Liver (tissue), 9 donors: ENCODE results near the gene QKI. TPM values are rescaled to one million over a fixed set of nuclear protein-coding genes. Genes with fewer than 3 reads are reported as not detected.
"Not testable (repeated sequence)": the region's sequence is repeated elsewhere in the genome, so short reads cannot be mapped to it uniquely, and the experiment has no call there.

ENCODE experiments used
- DNase-seq: peaks from one replicate; pipeline ENCODE4 v3.0.0-alpha.2; 2017; ENCODE audit warnings: low spot score
- H3K27ac ChIP-seq, 2 donors: one replicate each; pipeline ENCODE4 v1.7.0; 2013; ENCODE audit warnings: inconsistent platforms in 2 of 2, low read length in 2 of 2, control low read depth in 1 of 2, low read depth in 1 of 2, mild to moderate bottlenecking in 1 of 2
- H3K27me3 ChIP-seq, 4 donors: one replicate each; pipeline versions ENCODE4 v1.6.1 to v1.7.0; 2013; ENCODE audit warnings: low read length in 3 of 4, inconsistent platforms in 1 of 4, mild to moderate bottlenecking in 1 of 4, moderate library complexity in 1 of 4; ENCODE audit not compliant: control insufficient read depth in 4 of 4, insufficient read depth in 4 of 4
- H3K36me3 ChIP-seq, 4 donors: one replicate each; pipeline versions ENCODE4 v1.6.1 to v1.7.0; 2013; ENCODE audit warnings: low read length in 3 of 4, mild to moderate bottlenecking in 3 of 4, low read depth in 1 of 4, moderate library complexity in 1 of 4; ENCODE audit not compliant: control insufficient read depth in 4 of 4, insufficient read depth in 3 of 4
- H3K4me1 ChIP-seq, 4 donors: one replicate each; pipeline versions ENCODE4 v1.6.1 to v1.7.0; 2013; ENCODE audit warnings: low read length in 3 of 4, mild to moderate bottlenecking in 3 of 4, moderate library complexity in 1 of 4; ENCODE audit not compliant: control insufficient read depth in 4 of 4, insufficient read depth in 4 of 4
- H3K4me3 ChIP-seq, 3 donors: one replicate each; pipeline versions ENCODE4 v1.6.1 to v1.7.0; 2013; ENCODE audit warnings: low read length in 3 of 3, control low read depth in 1 of 3, low read depth in 1 of 3, mild to moderate bottlenecking in 1 of 3
- H3K9ac ChIP-seq, 2 donors: one replicate each; pipeline ENCODE4 v1.7.0; 2013; ENCODE audit warnings: low read length in 2 of 2, mild to moderate bottlenecking in 2 of 2, moderate library complexity in 2 of 2, control low read depth in 1 of 2, low read depth in 1 of 2
- H3K9me3 ChIP-seq, 4 donors: one replicate each; pipeline versions ENCODE4 v1.6.1 to v1.7.0; 2013; ENCODE audit warnings: low read length in 3 of 4; ENCODE audit not compliant: control insufficient read depth in 4 of 4
- FOXA1 ChIP-seq: IDR thresholded peaks from 2 replicates; pipeline ENCODE4 v1.6.1; 2016; ENCODE audit warnings: antibody characterized with exemption
- FOXA2 ChIP-seq: IDR thresholded peaks from 2 replicates; pipeline ENCODE4 v1.6.1; 2016; ENCODE audit warnings: antibody characterized with exemption
- GABPA ChIP-seq, 2 donors: IDR thresholded peaks in 1 of 2; conservative IDR thresholded peaks in 1 of 2; 2 replicates each; pipeline ENCODE4 v1.6.1; 2016; ENCODE audit warnings: antibody characterized with exemption in 2 of 2, mild to moderate bottlenecking in 1 of 2, moderate library complexity in 1 of 2
- HNF4A ChIP-seq, 2 donors: conservative IDR thresholded peaks; 2 replicates each; pipeline ENCODE4 v1.6.1; 2016; ENCODE audit warnings: antibody characterized with exemption in 2 of 2, mild to moderate bottlenecking in 2 of 2
- HNF4G ChIP-seq: IDR thresholded peaks from 2 replicates; pipeline ENCODE4 v1.6.1; 2016; ENCODE audit warnings: antibody characterized with exemption
- JUND ChIP-seq, 2 donors: IDR thresholded peaks; 2 replicates each; pipeline ENCODE4 v1.6.1; 2016; ENCODE audit warnings: antibody characterized with exemption in 2 of 2
- RXRA ChIP-seq, 2 donors: IDR thresholded peaks; 2 replicates each; pipeline ENCODE4 v1.6.1; 2017 to 2018; ENCODE audit warnings: antibody characterized with exemption in 2 of 2, mild to moderate bottlenecking in 1 of 2
- SP1 ChIP-seq: IDR thresholded peaks from 2 replicates; pipeline ENCODE4 v1.6.1; 2018; ENCODE audit warnings: antibody characterized with exemption, mild to moderate bottlenecking
- TAF1 ChIP-seq: conservative IDR thresholded peaks from 2 replicates; pipeline ENCODE4 v1.6.1; 2016; ENCODE audit warnings: antibody characterized with exemption, mild to moderate bottlenecking
- YY1 ChIP-seq: IDR thresholded peaks from 2 replicates; pipeline ENCODE4 v1.6.1; 2016; ENCODE audit warnings: antibody characterized with exemption, mild to moderate bottlenecking
- WGBS: extraction: QIAGEN DNeasy Blood & Tissue Kit; methylation state at CpG from one replicate; pipeline ENCODE4 v1.1.7; 2013; 5-methylcytosine and 5-hydroxymethylcytosine counted together
- polyA plus RNA-seq, 2 donors: library from polyadenylated mRNA; stranded (reverse) in 1 of 2; unstranded in 1 of 2; fragments of 200-250 nt in 1 of 2; fragments of >200 nt in 1 of 2; fragmentation: Nextera tagmentation in 1 of 2; extraction: Ambion mirVana in 1 of 2; gene quantifications; one replicate each; pipeline versions ENCODE4 v1.2.1 to v1.2.3, GENCODE V29; 2013 to 2015
- total RNA-seq, 2 donors: library from RNA; depleted of rRNA; stranded (reverse); fragments of >200 nt; gene quantifications; one replicate each; pipeline ENCODE4 v1.2.3, GENCODE V29; 2014
- TF ChIP-seq, protein P1 (sequence below): fragments of 150-350 bp; IDR thresholded peaks from 2 replicates; pipeline ENCODE4 v1.5.1; 2017; ENCODE audit warnings: improper control_type of control experiment, low read depth, low read length; ENCODE audit not compliant: missing input control
- TF ChIP-seq, protein P2 (sequence below): IDR thresholded peaks from 2 replicates; pipeline ENCODE4 v1.6.1; 2016; ENCODE audit warnings: antibody characterized with exemption, mild to moderate bottlenecking
- TF ChIP-seq, protein P3 (sequence below): IDR thresholded peaks from 2 replicates; pipeline ENCODE4 v1.6.1; 2016; ENCODE audit warnings: antibody characterized with exemption
- donor health status: healthy.
- donor health status: healthy.
- donor health status: healthy.
- donor health status: healthy.
- donor health status: healthy.

QKI gene
- total and polyA plus RNA-seq, 4 donors = 22.7 to 97.0 (median 56.3) TPM

DNA sequence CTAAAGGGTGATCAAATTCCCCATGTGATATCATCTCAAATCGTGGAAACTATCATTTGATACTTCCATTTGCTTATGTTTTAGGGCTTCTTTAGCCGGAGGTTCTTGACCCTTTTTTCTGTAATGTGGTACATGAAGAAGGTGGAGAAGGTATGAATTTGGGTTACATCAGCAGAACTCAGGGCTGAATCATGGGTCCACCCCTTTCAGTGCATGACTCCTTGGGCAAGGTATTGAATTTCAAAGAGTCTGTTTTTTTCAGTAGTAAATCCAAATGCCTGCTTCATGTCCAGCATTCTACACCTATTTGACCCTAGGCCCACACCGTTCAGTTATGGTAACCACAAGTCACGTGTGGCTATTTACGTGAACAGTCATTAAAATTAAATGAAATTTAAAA, 30.6 kb upstream of the QKI start:
- H3K9me3 ChIP-seq = no peaks in the 10 kb centered on the region

DNA sequence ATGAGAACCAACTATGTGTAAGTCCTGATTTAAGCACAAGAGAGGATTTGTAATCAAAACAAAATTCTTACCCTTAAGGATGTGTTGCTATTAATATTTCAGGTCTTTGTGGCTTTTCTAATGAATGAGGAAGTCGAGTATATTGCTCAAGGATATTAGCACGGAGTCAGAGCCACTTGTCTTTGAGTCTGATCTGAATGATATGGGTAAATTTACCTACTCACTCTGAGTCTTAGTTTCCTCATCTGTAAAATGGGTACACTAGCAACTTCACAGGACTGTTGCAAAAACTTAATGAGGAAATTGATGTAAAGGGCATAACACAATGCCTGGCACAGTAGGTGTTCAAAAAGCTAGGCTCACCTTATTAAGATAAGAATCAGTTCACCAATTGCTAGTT, 30.0 kb upstream of the QKI start:
- Histone ChIP-seq H3K9ac (no peak overlapping the region), H3K27ac (no peak overlapping the region), H3K4me3 (no peak overlapping the region), H3K4me1 (no peaks in the 10 kb centered on the region), H3K27me3 (no peaks in the 10 kb centered on the region), H3K9me3 (no peaks in the 10 kb centered on the region), H3K36me3 (no peaks in the 10 kb centered on the region)
- 75% methylated on average over 2 of the region's 2 CpGs for WGBS
- DNase-seq = no peak
- TF ChIP-seq GABPA (IDR thresholded peaks at IDR 0.05 in 1 of 2, conservative IDR thresholded peaks at IDR 0.05 in 1 of 2) = no peak
- no peak for TF ChIP-seq HNF4A (conservative IDR thresholded peaks at IDR 0.05)
- TF ChIP-seq SP1 = no peak
- no peak for TF ChIP-seq HNF4G
- TF ChIP-seq, protein P1, sequence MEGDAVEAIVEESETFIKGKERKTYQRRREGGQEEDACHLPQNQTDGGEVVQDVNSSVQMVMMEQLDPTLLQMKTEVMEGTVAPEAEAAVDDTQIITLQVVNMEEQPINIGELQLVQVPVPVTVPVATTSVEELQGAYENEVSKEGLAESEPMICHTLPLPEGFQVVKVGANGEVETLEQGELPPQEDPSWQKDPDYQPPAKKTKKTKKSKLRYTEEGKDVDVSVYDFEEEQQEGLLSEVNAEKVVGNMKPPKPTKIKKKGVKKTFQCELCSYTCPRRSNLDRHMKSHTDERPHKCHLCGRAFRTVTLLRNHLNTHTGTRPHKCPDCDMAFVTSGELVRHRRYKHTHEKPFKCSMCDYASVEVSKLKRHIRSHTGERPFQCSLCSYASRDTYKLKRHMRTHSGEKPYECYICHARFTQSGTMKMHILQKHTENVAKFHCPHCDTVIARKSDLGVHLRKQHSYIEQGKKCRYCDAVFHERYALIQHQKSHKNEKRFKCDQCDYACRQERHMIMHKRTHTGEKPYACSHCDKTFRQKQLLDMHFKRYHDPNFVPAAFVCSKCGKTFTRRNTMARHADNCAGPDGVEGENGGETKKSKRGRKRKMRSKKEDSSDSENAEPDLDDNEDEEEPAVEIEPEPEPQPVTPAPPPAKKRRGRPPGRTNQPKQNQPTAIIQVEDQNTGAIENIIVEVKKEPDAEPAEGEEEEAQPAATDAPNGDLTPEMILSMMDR = no peak
- no peak for TF ChIP-seq YY1
- TF ChIP-seq FOXA1 = no peak
- TF ChIP-seq RXRA (IDR thresholded peaks at IDR 0.05) = no peak
- no peak for TF ChIP-seq TAF1

More for the DNA sequence above, 30.6 kb upstream of the QKI start:
- Histone ChIP-seq H3K9ac (no peak overlapping the region), H3K4me1 (no peaks in the 10 kb centered on the region), H3K36me3 (no peaks in the 10 kb centered on the region), H3K4me3 (no peak overlapping the region), H3K27ac (no peak overlapping the region), H3K27me3 (no peaks in the 10 kb centered on the region)
- no peak for TF ChIP-seq JUND (IDR thresholded peaks at IDR 0.05)
- TF ChIP-seq FOXA1 = no peak
- TF ChIP-seq, protein P2, sequence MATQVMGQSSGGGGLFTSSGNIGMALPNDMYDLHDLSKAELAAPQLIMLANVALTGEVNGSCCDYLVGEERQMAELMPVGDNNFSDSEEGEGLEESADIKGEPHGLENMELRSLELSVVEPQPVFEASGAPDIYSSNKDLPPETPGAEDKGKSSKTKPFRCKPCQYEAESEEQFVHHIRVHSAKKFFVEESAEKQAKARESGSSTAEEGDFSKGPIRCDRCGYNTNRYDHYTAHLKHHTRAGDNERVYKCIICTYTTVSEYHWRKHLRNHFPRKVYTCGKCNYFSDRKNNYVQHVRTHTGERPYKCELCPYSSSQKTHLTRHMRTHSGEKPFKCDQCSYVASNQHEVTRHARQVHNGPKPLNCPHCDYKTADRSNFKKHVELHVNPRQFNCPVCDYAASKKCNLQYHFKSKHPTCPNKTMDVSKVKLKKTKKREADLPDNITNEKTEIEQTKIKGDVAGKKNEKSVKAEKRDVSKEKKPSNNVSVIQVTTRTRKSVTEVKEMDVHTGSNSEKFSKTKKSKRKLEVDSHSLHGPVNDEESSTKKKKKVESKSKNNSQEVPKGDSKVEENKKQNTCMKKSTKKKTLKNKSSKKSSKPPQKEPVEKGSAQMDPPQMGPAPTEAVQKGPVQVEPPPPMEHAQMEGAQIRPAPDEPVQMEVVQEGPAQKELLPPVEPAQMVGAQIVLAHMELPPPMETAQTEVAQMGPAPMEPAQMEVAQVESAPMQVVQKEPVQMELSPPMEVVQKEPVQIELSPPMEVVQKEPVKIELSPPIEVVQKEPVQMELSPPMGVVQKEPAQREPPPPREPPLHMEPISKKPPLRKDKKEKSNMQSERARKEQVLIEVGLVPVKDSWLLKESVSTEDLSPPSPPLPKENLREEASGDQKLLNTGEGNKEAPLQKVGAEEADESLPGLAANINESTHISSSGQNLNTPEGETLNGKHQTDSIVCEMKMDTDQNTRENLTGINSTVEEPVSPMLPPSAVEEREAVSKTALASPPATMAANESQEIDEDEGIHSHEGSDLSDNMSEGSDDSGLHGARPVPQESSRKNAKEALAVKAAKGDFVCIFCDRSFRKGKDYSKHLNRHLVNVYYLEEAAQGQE = no peak
- no peak for TF ChIP-seq YY1
- no peak for TF ChIP-seq HNF4A (conservative IDR thresholded peaks at IDR 0.05)
- TF ChIP-seq, protein P3, sequence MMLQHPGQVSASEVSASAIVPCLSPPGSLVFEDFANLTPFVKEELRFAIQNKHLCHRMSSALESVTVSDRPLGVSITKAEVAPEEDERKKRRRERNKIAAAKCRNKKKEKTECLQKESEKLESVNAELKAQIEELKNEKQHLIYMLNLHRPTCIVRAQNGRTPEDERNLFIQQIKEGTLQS = no peak
- TF ChIP-seq, protein P1 = no peak
- no peak for TF ChIP-seq TAF1
- TF ChIP-seq GABPA (IDR thresholded peaks at IDR 0.05 in 1 of 2, conservative IDR thresholded peaks at IDR 0.05 in 1 of 2) = no peak
- TF ChIP-seq FOXA2 = no peak
- 84% methylated on average over 5 of the region's 5 CpGs for WGBS
- DNase-seq = no peak

DNA sequence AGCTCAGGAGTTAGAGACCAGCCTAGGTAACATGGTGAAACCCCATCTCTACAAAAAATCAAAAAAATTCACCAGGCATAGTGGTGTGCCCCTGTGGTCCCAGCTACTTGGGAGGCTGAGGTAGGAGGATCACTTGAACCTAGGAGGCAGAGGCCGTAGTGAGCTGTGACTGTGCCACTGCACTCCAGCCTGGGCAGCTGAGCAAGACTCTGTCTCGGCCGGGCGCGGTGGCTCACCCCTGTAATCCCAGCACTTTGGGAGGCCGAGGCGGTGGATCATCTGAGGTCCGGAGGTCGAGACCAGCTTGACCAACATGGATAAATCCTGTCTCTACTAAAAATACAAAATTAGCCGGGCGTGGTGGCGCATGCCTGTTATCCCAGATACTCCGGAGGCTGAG, 29.0 kb upstream of the QKI start:
- not testable (repeated sequence) for H3K27ac ChIP-seq, H3K9ac ChIP-seq, H3K4me3 ChIP-seq, H3K4me1 ChIP-seq, H3K36me3 ChIP-seq, DNase-seq, H3K9me3 ChIP-seq, H3K27me3 ChIP-seq
- WGBS = 98% methylated on average over 13 of the region's 13 CpGs
